Measurements from ENCODE around the gene UQCC5.

Gene UQCC5

DNA sequence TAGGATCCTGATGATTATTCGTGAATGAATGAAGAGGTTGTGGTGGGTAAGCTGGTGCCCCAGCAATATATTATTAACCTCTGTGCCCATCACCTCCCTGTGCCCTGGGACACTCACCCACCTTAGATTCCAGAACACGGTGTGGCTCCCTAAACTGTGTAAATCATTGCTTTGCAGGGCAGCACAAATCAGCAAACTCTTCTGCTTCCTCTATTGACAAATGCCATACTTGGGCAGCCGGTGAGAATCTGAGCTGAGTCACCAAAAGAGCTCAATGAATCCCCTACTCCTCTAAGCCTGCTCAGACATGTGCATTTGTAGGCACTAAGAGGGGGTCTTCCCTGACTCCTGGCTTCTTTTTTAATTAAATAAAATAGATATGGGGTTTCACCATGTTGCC is 15.7 kb downstream of the UQCC5 start:
- Histone ChIP-seq H3K9me3 (ENCODE audit: control insufficient read depth, low read length) (no peaks in the 10 kb centered on the region), H3K27ac (ENCODE audit: insufficient read depth, low read depth, low read length, poor library complexity, severe bottlenecking) (no peak overlapping the region), H3K36me3 (ENCODE audit: control insufficient read depth, insufficient read depth, low read length) (peaks cover 36% of the 10 kb centered on the region), H3K27me3 (ENCODE audit: control insufficient read depth, insufficient read depth, low read length, poor library complexity, severe bottlenecking) (no peaks in the 10 kb centered on the region), H3K4me3 (ENCODE audit: insufficient read depth, low read depth, low read length) (no peak overlapping the region), H3K4me1 (ENCODE audit: control insufficient read depth, insufficient read depth, low read length) (no peaks in the 10 kb centered on the region)
- WGBS, 2 experiments, result 95% methylated on average over 2 to 3 of the region's 3 CpGs

DNA sequence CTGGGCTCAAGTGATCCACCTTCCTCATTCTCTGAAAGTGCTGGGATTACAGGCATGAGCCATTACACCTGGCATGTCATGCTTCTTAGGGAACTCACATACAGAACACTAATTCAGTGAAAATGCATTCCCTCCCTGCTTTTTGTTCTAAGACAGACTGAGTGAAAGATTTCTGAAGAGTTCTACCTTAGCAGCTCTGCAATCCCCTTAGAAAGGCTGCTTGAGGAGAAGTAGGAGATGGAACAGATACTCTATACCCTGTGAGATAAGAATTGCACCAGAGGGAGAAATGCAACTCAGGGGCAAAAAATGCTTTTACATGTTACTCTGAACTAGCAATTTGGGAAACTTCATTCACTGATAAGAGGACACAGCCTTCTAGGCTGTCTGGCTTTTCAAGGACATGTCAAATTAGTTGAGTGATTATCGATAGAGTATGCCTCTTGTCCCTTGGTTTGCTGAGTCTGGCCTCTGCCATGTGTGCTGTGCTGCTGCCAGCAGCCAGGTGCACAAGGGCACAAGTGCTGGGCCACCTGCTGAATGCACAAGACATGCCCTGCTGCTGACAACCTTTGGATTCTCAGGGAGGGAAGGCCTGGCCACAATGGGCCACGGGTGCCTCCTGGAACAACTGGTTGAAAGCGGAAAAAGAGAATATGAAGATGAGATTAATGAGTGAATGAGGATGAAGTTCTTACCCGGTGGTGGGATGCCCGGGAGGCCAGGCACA is 17.8 kb downstream of the UQCC5 start:
- Histone ChIP-seq H3K27ac (ENCODE audit: insufficient read depth, low read depth, low read length, poor library complexity, severe bottlenecking) (no peak overlapping the region), H3K4me3 (ENCODE audit: insufficient read depth, low read depth, low read length) (no peak overlapping the region), H3K36me3 (ENCODE audit: control insufficient read depth, insufficient read depth, low read length) (peaks cover 37% of the 10 kb centered on the region), H3K9me3 (ENCODE audit: control insufficient read depth, low read length) (no peaks in the 10 kb centered on the region), H3K27me3 (ENCODE audit: control insufficient read depth, insufficient read depth, low read length, poor library complexity, severe bottlenecking) (no peaks in the 10 kb centered on the region), H3K4me1 (ENCODE audit: control insufficient read depth, insufficient read depth, low read length) (no peaks in the 10 kb centered on the region)
- 93 to 97% methylated on average over 5 of the region's 5 CpGs for WGBS, 2 experiments

GRCh38 chr3:52555056-52555455 is 18.7 kb downstream of the UQCC5 start:
- peaks cover 38% of the 10 kb centered on the region for H3K36me3 ChIP-seq (ENCODE audit: control insufficient read depth, insufficient read depth, low read length)
- no peaks in the 10 kb centered on the region for H3K9me3 ChIP-seq (ENCODE audit: control insufficient read depth, low read length)
- 90% methylated on average over 1 of the region's 1 CpG; no CpG with 5 or more reads in 1 of the 2 experiments for WGBS, 2 experiments
- no peaks in the 10 kb centered on the region for H3K4me1 ChIP-seq (ENCODE audit: control insufficient read depth, insufficient read depth, low read length)
- H3K27me3 ChIP-seq (ENCODE audit: control insufficient read depth, insufficient read depth, low read length, poor library complexity, severe bottlenecking), result no peaks in the 10 kb centered on the region
- no peak overlapping the region for H3K27ac ChIP-seq (ENCODE audit: insufficient read depth, low read depth, low read length, poor library complexity, severe bottlenecking)
- H3K4me3 ChIP-seq (ENCODE audit: insufficient read depth, low read depth, low read length), result no peak overlapping the region

DNA sequence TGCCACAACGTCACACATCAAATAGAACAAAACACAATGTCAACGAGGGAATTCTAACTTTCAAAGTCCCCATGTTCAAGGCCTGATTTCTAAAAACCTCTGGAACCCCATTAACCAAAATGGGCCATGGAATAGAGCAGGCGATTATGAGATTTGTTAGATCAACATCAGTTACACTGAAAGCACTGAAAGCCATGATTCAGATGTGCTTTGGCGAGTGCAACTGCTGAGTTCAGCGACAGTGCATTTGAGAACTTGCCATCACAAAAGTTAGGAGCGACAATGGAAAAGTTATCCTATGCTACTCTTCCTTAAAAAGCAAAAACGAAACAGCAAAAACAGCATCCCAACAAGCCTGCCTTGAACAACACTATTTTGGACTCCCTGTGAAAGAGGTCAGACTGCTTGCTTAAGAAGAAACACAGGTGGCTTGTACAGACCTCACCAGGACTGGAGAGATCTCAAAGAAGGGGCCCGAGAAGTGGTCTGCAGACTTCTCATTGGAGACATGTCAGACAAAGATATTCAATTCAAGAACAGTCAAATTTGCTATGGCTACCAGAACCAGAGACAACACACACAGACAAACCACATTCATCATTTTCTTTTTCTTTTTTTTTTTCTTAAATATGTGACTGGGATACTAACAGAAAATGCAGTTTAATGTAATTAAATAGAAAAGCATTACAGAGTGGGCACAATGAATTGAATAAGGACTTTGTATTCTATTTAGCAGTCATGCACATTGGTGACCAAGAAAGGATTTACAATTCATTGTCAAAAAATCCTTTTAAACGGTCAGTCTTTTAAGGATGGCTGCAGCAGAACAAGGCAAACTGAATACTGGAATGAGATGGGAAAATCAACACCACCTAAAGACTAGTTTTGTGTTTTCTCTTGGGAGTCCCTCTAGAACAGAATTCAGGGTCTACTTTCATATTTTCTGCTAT is 20.9 kb downstream of the UQCC5 start:
- H3K27me3 ChIP-seq (ENCODE audit: control insufficient read depth, insufficient read depth, low read length, poor library complexity, severe bottlenecking), result no peaks in the 10 kb centered on the region
- H3K27ac ChIP-seq (ENCODE audit: insufficient read depth, low read depth, low read length, poor library complexity, severe bottlenecking), result no peak overlapping the region
- H3K4me1 ChIP-seq (ENCODE audit: control insufficient read depth, insufficient read depth, low read length), result no peaks in the 10 kb centered on the region
- H3K36me3 ChIP-seq (ENCODE audit: control insufficient read depth, insufficient read depth, low read length), result peaks cover 28% of the 10 kb centered on the region
- 91 to 95% methylated on average over 9 of the region's 9 CpGs for WGBS, 2 experiments
- no peak overlapping the region for H3K4me3 ChIP-seq (ENCODE audit: insufficient read depth, low read depth, low read length)
- H3K9me3 ChIP-seq (ENCODE audit: control insufficient read depth, low read length), result no peaks in the 10 kb centered on the region

DNA sequence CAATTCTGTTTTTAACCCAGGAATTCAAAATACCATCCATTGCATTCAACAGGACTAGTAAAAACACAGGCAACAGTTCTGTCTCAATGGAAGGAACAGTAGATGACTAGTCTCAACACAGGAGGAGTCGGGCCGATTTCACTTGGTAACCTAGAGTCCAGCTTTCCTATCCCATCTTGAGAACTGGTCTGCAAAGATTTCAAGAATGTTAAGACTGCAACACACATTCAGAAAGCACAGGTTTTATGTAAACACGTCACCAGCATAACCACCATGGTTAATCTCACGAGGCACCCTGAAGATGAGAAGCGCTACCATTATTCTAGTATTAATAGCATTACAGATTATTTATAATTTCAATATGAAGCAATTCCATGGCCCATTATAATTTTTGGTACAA is 22.0 kb downstream of the UQCC5 start:
- Histone ChIP-seq H3K27ac (ENCODE audit: insufficient read depth, low read depth, low read length, poor library complexity, severe bottlenecking) (no peak overlapping the region), H3K4me1 (ENCODE audit: control insufficient read depth, insufficient read depth, low read length) (no peaks in the 10 kb centered on the region), H3K9me3 (ENCODE audit: control insufficient read depth, low read length) (no peaks in the 10 kb centered on the region), H3K4me3 (ENCODE audit: insufficient read depth, low read depth, low read length) (no peak overlapping the region), H3K27me3 (ENCODE audit: control insufficient read depth, insufficient read depth, low read length, poor library complexity, severe bottlenecking) (no peaks in the 10 kb centered on the region), H3K36me3 (ENCODE audit: control insufficient read depth, insufficient read depth, low read length) (peaks cover 32% of the 10 kb centered on the region)
- WGBS, 2 experiments, result 95 to 98% methylated on average over 4 of the region's 5 CpGs

- Histone ChIP-seq H3K4me1 (ENCODE audit: control insufficient read depth, insufficient read depth, low read length) (no peaks in the 10 kb centered on the region), H3K27ac (ENCODE audit: insufficient read depth, low read depth, low read length, poor library complexity, severe bottlenecking) (no peak overlapping the region), H3K4me3 (ENCODE audit: insufficient read depth, low read depth, low read length) (no peak overlapping the region), H3K9me3 (ENCODE audit: control insufficient read depth, low read length) (no peaks in the 10 kb centered on the region), H3K36me3 (ENCODE audit: control insufficient read depth, insufficient read depth, low read length) (peaks cover 25% of the 10 kb centered on the region), H3K27me3 (ENCODE audit: control insufficient read depth, insufficient read depth, low read length, poor library complexity, severe bottlenecking) (no peaks in the 10 kb centered on the region)
- 97% methylated on average over 3 to 4 of the region's 4 CpGs for WGBS, 2 experiments
These were observed 24.8 kb downstream of the UQCC5 start for GRCh38 chr3:52561028-52561747.

- Histone ChIP-seq H3K4me3 (ENCODE audit: insufficient read depth, low read depth, low read length) (no peak overlapping the region), H3K4me1 (ENCODE audit: control insufficient read depth, insufficient read depth, low read length) (no peaks in the 10 kb centered on the region), H3K9me3 (ENCODE audit: control insufficient read depth, low read length) (no peaks in the 10 kb centered on the region), H3K36me3 (ENCODE audit: control insufficient read depth, insufficient read depth, low read length) (peaks cover 15% of the 10 kb centered on the region), H3K27ac (ENCODE audit: insufficient read depth, low read depth, low read length, poor library complexity, severe bottlenecking) (no peak overlapping the region), H3K27me3 (ENCODE audit: control insufficient read depth, insufficient read depth, low read length, poor library complexity, severe bottlenecking) (no peaks in the 10 kb centered on the region)
- 93 to 100% methylated on average over 2 of the region's 2 CpGs for WGBS, 2 experiments
These were observed 27.6 kb downstream of the UQCC5 start for GRCh38 chr3:52563984-52564383.

DNA sequence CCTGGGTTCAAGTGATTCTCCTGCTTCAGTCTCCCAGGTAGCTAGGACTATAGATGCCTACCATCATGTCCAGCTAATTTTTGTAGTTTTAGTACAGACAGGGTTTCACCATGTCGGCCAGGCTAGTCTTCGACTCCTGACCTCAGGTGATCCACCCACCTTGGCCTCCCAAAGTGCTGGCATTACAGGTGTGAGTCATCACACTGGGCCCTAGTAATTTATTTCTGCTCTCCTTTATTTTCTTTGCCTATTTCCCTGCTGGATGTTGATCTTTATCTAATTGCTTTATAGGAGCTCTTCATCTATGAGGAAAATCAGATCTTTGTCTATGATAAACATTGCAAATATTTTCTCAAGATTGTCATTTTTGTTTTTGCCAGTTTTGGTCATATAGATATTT is 31.7 kb downstream of the UQCC5 start:
- H3K27me3 ChIP-seq (ENCODE audit: control insufficient read depth, insufficient read depth, low read length, poor library complexity, severe bottlenecking), result no peaks in the 10 kb centered on the region
- no peaks in the 10 kb centered on the region for H3K9me3 ChIP-seq (ENCODE audit: control insufficient read depth, low read length)
- 95% methylated on average over 2 of the region's 2 CpGs for WGBS, 2 experiments
- peaks cover 4% of the 10 kb centered on the region for H3K36me3 ChIP-seq (ENCODE audit: control insufficient read depth, insufficient read depth, low read length)
- H3K4me1 ChIP-seq (ENCODE audit: control insufficient read depth, insufficient read depth, low read length), result no peaks in the 10 kb centered on the region
- no peak overlapping the region for H3K4me3 ChIP-seq (ENCODE audit: insufficient read depth, low read depth, low read length)
- no peak overlapping the region for H3K27ac ChIP-seq (ENCODE audit: insufficient read depth, low read depth, low read length, poor library complexity, severe bottlenecking)

GRCh38 chr3:52570076-52570475 is 33.7 kb downstream of the UQCC5 start:
- peaks cover 11% of the 10 kb centered on the region for H3K36me3 ChIP-seq (ENCODE audit: control insufficient read depth, insufficient read depth, low read length)
- no peaks in the 10 kb centered on the region for H3K9me3 ChIP-seq (ENCODE audit: control insufficient read depth, low read length)
- no peak overlapping the region for H3K4me3 ChIP-seq (ENCODE audit: insufficient read depth, low read depth, low read length)
- no peak overlapping the region for H3K27ac ChIP-seq (ENCODE audit: insufficient read depth, low read depth, low read length, poor library complexity, severe bottlenecking)
- 93 to 94% methylated on average over 4 of the region's 4 CpGs for WGBS, 2 experiments
- no peaks in the 10 kb centered on the region for H3K27me3 ChIP-seq (ENCODE audit: control insufficient read depth, insufficient read depth, low read length, poor library complexity, severe bottlenecking)
- H3K4me1 ChIP-seq (ENCODE audit: control insufficient read depth, insufficient read depth, low read length), result no peaks in the 10 kb centered on the region

DNA sequence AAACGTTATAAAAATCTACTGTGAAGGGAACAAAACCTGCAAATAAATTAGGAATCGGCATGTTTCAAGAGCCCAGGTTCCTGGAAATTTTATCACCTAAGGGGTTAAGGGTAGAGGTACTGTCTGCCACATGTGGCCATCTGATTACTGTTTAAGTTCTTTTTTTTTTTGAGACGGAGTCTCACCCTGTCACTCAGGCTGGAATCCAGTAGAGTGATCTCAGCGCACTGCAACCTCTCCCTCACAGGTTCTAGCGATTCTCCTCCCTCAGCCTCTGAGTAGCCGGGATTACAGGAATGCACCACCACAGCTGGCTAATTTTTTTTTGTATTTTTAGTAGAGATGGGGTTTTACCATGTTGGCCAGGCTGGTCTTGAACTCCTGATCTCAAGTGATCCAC is 35.8 kb downstream of the UQCC5 start:
- Histone ChIP-seq H3K9me3 (ENCODE audit: control insufficient read depth, low read length) (no peaks in the 10 kb centered on the region), H3K27ac (ENCODE audit: insufficient read depth, low read depth, low read length, poor library complexity, severe bottlenecking) (no peak overlapping the region), H3K4me1 (ENCODE audit: control insufficient read depth, insufficient read depth, low read length) (no peaks in the 10 kb centered on the region), H3K4me3 (ENCODE audit: insufficient read depth, low read depth, low read length) (no peak overlapping the region), H3K27me3 (ENCODE audit: control insufficient read depth, insufficient read depth, low read length, poor library complexity, severe bottlenecking) (no peaks in the 10 kb centered on the region), H3K36me3 (ENCODE audit: control insufficient read depth, insufficient read depth, low read length) (peaks cover 18% of the 10 kb centered on the region)
- WGBS, 2 experiments, result 81 to 82% methylated on average over 5 to 6 of the region's 6 CpGs

Data from ectodermal cell (in vitro differentiated cells).